ENCODE data around the gene PON3.
A peak's percentile ranks its signal among the peaks of the same experiment; 100 is the strongest.

Gene PON3

GRCh38 chr7:95396136-95397032, at the start of gene PON3:
Gene PON3 (minus strand): TSS chr7:95396375. CDS start chr7:95396350, 25 bp downstream.
- DNase-seq, result no peak

- DNase-seq, result no peak
These were observed 48.6 kb upstream of the PON3 start for GRCh38 chr7:95444796-95445195.

GRCh38 chr7:95441042-95441823, 45.1 kb upstream of the PON3 start:
- DNase-seq, result no peak

GRCh38 chr7:95440394-95441038, 44.3 kb upstream of the PON3 start:
- no peak for DNase-seq

GRCh38 chr7:95436407-95436806, 40.2 kb upstream of the PON3 start:
- no peak for DNase-seq

- DNase-seq, result no peak
These were observed 39.2 kb upstream of the PON3 start for GRCh38 chr7:95435422-95435780.

- DNase-seq, result peak; percentile 74
These were observed 38.6 kb upstream of the PON3 start, which contains the start of gene PON2 for GRCh38 chr7:95434557-95435421. Gene PON2 (minus strand): TSS chr7:95435028. CDS start chr7:95434951, 77 bp downstream.

GRCh38 chr7:95433952-95434556, 37.9 kb upstream of the PON3 start:
- peak; percentile 54 for DNase-seq

GRCh38 chr7:95433129-95433528, 37.0 kb upstream of the PON3 start:
- no peak for DNase-seq

- DNase-seq, result no peak
These were observed 36.4 kb upstream of the PON3 start for GRCh38 chr7:95432606-95433005.

GRCh38 chr7:95430864-95431263, 34.7 kb upstream of the PON3 start:
- DNase-seq, result no peak

GRCh38 chr7:95429241-95429990, 33.2 kb upstream of the PON3 start:
- no peak for DNase-seq

- no peak for DNase-seq
These were observed 31.8 kb upstream of the PON3 start for GRCh38 chr7:95427914-95428516.

GRCh38 chr7:95427166-95427565, 31.0 kb upstream of the PON3 start:
- peak; percentile 32 for DNase-seq

- DNase-seq, result no peak
These were observed 29.5 kb upstream of the PON3 start for GRCh38 chr7:95425694-95426093.

- DNase-seq, result no peak
These were observed 28.5 kb upstream of the PON3 start for GRCh38 chr7:95424716-95425115.

GRCh38 chr7:95421847-95422444, 25.8 kb upstream of the PON3 start:
- DNase-seq, result no peak

- DNase-seq, result peak; percentile 63
These were observed 25.0 kb upstream of the PON3 start for GRCh38 chr7:95421000-95421846.

- no peak for DNase-seq
These were observed 15.9 kb upstream of the PON3 start for GRCh38 chr7:95412075-95412474.

All from NCI-H1092 treated with DMSO at 0.1 percent for 48 hours (cell line).